Measurements from ENCODE around the gene ZFAND3.

The ZFAND3 gene

DNA sequence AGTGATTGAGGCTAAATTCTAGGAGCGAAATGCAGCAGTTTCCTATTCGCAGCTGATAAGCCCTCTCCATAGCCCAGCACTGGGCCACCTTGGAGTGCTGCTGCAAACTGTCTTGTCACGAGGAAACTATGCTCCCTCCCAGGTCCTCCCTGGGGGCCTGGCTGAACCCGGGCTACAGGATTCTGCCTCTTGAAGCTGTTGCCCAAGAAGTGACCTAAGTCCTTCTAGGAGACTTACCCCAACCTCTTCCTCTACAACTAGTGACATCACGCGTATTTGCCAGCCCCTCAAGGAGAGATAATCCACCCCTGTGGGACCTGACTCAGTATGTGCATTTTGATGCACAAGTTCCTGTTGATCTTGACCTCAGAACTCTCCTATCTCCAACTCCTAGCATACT, 26.5 kb upstream of the ZFAND3 start:
- DNase-seq (ENCODE audit: low read depth, low spot score), result no peak
- H3K4me3 ChIP-seq (ENCODE audit: low read length), result no peak overlapping the region

- DNase-seq (ENCODE audit: low read depth, low spot score), result no peak
- H3K4me3 ChIP-seq (ENCODE audit: low read length), result no peak overlapping the region
These were observed 24.7 kb upstream of the ZFAND3 start for GRCh38 chr6:37794825-37795224.

DNA sequence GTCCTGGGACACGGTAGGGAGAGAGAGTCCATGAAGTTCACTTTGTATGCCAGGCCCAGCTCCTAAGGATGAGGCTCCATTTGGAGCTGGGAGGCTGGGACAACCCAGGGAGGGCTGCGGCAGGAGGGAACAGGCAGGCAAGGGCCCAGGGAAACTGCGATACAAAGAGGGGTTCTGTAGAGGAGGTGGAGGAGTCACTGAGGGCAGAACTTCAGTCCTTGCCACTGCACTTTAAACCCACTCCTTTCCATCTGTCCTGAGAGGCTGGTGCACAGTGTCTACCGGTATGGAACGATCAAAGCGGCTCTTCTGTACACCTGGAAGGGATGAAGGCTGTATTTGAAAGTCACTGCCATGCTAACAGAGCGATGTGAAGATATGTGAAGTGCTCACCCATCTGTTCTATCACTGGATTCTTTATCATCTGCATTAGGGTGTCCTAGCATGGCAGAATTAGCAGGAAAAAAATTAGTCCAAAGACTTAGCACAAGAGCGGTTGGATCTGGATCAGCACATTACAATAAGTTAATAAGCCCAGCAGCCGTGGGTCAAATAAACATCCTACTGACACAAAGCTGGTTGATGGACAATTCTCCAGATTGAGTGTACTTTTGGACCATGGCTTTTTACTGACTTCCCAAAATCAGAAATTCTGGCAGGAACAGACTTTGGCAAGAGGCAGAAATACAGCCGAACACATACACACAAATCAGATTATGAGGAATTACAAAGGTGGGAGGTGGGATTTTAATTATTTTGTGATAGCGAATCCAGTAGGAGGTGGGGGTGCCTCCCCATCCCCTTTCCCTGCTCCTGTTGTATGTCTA, 20.9 kb upstream of the ZFAND3 start:
- no peak for DNase-seq (ENCODE audit: low read depth, low spot score)
- H3K4me3 ChIP-seq (ENCODE audit: low read length), result no peak overlapping the region

DNA sequence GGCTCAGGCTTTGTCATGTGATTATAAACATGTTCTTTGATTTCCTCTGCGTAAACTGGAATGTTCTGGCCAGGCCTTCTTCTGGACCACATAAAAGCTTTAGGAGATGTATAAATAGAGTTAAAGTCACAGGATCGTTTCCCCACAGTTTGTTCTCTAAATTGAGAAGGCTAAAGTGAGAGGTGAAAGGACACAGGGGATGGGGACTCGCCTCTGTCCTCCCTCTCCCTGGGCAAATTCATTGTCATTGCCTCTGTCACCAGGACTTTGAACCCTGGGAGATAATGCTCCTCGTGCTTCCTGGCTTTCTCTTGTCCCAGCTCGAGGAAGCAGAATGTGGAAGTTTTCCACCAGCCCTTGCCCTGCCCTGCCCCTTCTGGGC, 20.3 kb upstream of the ZFAND3 start:
- no peak overlapping the region for H3K4me3 ChIP-seq (ENCODE audit: low read length)
- DNase-seq (ENCODE audit: low read depth, low spot score), result no peak

- no peak for DNase-seq (ENCODE audit: low read depth, low spot score)
- H3K4me3 ChIP-seq (ENCODE audit: low read length), result no peak overlapping the region
These were observed 18.6 kb upstream of the ZFAND3 start for GRCh38 chr6:37800703-37801604.

GRCh38 chr6:37801605-37801940, 18.0 kb upstream of the ZFAND3 start:
- no peak for DNase-seq (ENCODE audit: low read depth, low spot score)

DNA sequence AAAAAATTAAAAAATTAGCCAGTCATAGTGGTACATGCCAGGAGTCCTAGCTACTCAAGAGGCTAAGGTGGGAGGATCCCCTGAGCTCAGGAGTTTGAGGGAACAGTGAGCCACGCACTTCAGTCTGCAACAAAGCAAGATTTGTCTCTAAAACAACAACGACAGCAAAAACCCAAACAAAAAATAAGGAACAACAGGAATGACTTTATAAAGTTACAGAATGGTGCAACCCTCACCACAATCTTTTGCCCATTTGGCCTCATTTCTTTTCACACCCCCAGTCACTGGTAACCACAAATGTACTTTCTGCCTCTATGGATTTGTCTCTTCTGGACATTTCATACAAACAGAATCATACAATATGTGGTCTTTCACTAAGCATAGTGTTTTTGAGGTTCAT, 16.7 kb upstream of the ZFAND3 start:
- DNase-seq (ENCODE audit: low read depth, low spot score), result no peak
- no peak overlapping the region for H3K4me3 ChIP-seq (ENCODE audit: low read length)

More at GRCh38 chr6:37801605-37801940, 18.0 kb upstream of the ZFAND3 start:
- no peak overlapping the region for H3K4me3 ChIP-seq (ENCODE audit: low read length)

- DNase-seq (ENCODE audit: low read depth, low spot score), result no peak
- no peak overlapping the region for H3K4me3 ChIP-seq (ENCODE audit: low read length)
These were observed 14.9 kb upstream of the ZFAND3 start for GRCh38 chr6:37804586-37804985.

DNA sequence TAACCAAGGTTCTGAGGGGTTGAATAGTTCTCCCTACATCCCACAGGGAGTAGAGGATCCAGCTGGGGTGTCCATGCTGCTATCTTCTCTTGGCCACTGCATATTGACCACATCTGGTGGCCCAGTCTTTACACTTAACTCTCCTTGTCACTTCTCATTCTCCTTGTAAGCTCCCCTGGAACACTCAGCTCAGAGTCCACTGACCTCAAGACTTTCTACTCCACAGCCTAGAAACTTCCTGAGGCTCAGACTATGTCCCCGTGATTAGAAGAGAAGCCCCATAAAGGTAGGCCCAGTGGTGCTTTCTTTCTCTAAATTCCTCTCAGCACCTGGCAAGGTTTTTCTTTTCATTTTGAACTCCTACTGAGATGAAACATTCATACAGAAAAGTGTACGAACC, 13.3 kb upstream of the ZFAND3 start:
- H3K4me3 ChIP-seq (ENCODE audit: low read length), result no peak overlapping the region
- no peak for DNase-seq (ENCODE audit: low read depth, low spot score)

DNA sequence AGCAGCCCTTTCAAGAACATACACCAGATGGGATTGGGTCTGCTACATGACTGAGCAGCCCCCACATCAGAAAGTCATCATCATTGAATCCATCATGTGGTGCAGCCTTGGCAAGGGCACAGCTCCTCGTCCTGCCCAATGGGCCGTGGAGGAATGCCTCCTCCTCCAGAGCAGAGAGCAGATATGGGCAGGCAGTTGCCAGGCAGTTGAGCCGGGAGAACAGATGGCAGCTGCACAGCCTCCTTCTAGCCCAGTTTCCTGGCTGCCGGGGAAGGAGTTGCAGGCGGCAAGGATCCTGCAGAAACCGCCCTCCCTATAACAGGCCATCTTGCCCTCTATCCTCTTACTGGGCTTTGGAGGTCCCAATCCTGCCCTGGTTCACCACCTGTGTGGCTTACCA, 11.9 kb upstream of the ZFAND3 start:
- DNase-seq (ENCODE audit: low read depth, low spot score), result no peak
- H3K4me3 ChIP-seq (ENCODE audit: low read length), result no peak overlapping the region

GRCh38 chr6:37809197-37809543, 10.4 kb upstream of the ZFAND3 start:
- DNase-seq (ENCODE audit: low read depth, low spot score), result no peak
- no peak overlapping the region for H3K4me3 ChIP-seq (ENCODE audit: low read length)

- H3K4me3 ChIP-seq (ENCODE audit: low read length), result no peak overlapping the region
- DNase-seq (ENCODE audit: low read depth, low spot score), result no peak
These were observed 6.7 kb upstream of the ZFAND3 start for GRCh38 chr6:37812841-37813240.

GRCh38 chr6:37814374-37814773, 5.2 kb upstream of the ZFAND3 start:
- H3K4me3 ChIP-seq (ENCODE audit: low read length), result no peak overlapping the region
- no peak for DNase-seq (ENCODE audit: low read depth, low spot score)

GRCh38 chr6:37816599-37817375, 2.7 kb upstream of the ZFAND3 start:
- no peak overlapping the region for H3K4me3 ChIP-seq (ENCODE audit: low read length)
- DNase-seq (ENCODE audit: low read depth, low spot score), result no peak

DNA sequence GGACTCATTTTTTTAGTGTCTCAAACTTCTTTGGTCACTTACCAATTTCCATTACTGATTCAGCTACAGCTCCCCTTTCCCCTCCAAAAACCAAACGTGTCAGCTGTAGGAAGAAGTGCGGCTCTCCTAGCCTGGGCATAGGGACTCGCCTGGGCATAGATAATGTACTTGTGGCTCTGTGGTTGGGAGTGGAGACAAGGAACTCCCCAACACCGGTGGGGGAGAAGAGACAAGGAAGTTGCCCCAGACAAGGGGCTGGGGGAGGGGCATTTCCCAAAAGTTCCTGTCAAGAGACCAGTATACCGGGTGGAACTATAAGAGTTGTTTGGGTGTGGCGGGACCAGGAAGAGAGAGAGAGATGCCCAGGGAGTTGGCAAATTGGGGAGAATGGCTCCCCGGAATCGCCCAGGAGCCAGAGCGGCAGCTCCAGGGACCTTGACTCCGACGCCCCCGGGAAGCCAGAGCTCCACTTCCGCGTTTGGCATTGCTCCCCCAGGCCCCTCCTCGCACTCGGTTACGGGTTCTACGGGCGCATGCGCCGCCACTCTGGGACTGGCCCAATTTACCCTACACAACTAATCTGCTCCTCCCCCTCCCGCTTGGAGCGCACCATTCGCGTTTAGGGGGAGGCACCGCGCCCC, 871 bp upstream of the ZFAND3 start:
- DNase-seq (ENCODE audit: low read depth, low spot score), result peak; percentile 97
- peak overlapping the region; percentile 93 for H3K4me3 ChIP-seq (ENCODE audit: low read length)

DNA sequence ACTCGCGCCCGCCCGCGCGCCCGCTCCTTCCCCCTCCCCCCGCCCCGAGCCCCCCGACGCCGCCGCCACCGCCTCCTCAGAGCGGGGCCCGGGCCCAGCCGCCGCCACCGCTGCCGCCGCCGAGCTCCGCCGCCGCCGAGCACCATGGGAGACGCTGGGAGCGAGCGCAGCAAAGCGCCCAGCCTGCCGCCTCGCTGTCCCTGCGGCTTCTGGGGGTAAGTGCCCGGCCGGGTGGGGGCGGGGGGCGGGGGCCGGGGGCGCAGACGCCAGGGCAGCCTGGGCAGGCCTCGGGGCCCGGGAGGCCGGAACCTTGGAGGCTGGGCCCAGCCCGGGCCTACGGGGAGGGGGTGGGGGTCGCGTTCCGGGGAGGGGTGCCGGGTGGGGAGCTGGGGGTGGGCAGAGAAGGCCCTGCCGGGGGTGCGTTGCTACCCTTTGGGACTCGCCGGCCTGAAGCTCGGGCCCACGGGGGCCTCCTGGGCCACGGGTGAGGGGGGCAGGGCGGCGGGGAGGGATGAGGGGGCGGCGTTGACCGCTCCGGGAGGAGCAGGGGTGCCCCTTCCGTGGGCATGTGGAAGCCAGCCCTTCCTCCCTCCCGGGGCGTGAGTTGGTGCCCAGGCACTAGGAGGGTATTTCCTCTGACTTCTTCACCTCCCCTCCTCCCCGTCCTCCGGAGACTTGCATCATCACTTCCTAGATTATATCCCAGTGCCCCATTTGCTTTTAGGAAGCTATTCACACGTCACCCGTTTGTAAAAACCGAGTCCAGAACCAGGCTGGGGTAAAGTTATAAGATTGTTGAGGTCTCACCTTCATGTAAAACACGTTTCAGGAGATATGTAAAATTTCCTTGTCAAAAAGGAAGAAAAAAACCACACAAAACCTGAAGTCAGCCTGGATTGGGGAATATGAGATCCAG, 533 bp downstream of the ZFAND3 start:
- DNase-seq (ENCODE audit: low read depth, low spot score), result no peak
- peak overlapping the region; percentile 93 for H3K4me3 ChIP-seq (ENCODE audit: low read length)

- H3K4me3 ChIP-seq (ENCODE audit: low read length), result peak overlapping the region; percentile 93
These were observed 1.2 kb downstream of the ZFAND3 start for GRCh38 chr6:37820718-37821079.

DNA sequence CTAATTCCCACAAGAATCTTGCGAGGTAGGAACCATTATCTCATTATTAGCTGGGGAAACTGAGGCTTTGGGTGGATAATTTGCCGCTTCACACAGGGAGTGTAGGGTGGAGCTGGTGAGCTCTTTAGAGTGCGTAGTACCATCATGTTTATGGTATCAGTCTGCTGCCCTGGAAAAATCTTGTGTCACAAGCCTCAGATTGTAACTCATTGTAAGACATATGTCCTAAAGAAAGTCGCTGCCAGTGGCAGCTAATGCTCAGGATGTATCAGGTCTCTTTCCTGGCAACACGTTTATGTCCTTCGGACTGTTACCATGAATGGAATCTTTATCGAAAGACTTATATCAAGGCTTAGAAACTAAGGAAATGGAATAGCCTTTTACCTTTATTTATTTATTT, 1.9 kb downstream of the ZFAND3 start:
- no peak overlapping the region for H3K4me3 ChIP-seq (ENCODE audit: low read length)
- DNase-seq (ENCODE audit: low read depth, low spot score), result no peak

More at GRCh38 chr6:37820718-37821079, 1.2 kb downstream of the ZFAND3 start:
- DNase-seq (ENCODE audit: low read depth, low spot score), result peak; percentile 24
